Measurements from ENCODE around the gene IRF9. TPM values are rescaled to one million over a fixed set of nuclear protein-coding genes. Genes with fewer than 3 reads are reported as not detected.
A peak's percentile ranks its signal among the peaks of the same experiment; 100 is the strongest.

IRF9 gene
- total and polyA plus RNA-seq, 2 donors, result 117 to 167 TPM

DNA sequence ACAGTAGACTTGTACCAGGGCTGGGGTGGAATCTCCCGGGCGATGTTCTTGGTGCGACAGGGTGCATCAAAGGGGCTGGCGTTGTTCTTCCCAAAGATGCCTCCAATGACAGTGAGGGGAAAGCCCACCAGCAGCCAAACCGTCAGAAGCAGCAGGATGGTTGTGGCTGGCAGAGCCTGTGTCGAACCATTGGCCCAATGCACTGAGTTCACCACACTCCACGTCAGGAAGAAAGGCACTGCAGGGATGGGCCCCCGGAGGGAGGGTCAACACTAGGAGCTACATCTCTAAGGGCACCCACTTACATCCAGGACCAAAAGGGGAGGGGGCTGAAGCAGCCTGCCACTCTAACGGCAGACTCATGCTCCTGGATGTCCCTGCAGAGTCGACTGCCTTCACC, 29.4 kb downstream of the IRF9 start:
- Histone ChIP-seq H3K27me3 (ENCODE audit: control insufficient read depth in 2 of 2, insufficient read depth in 1 of 2, low read length in 1 of 2) (no peaks in the 10 kb centered on the region), H3K9me3 (ENCODE audit: control insufficient read depth in 2 of 2, insufficient read depth in 1 of 2, low read length in 1 of 2) (no peaks in the 10 kb centered on the region), H3K4me3 (ENCODE audit: low read length in 2 of 2) (no peak overlapping the region), H3K27ac (ENCODE audit: low read depth in 1 of 2, low read length in 1 of 2) (no peak overlapping the region), H3K36me3 (ENCODE audit: control insufficient read depth in 2 of 2, insufficient read depth in 2 of 2, low read length in 1 of 2) (peaks cover 20 to 48% of the 10 kb centered on the region in 2 donors), H3K4me1 (ENCODE audit: control insufficient read depth in 2 of 2, insufficient read depth in 2 of 2, low read length in 2 of 2) (peaks cover 20 to 32% of the 10 kb centered on the region in 2 donors)
- WGBS, result 97% methylated on average over 10 of the region's 10 CpGs
- no peak for DNase-seq (ENCODE audit: low read depth in 6 of 9, low spot score in 9 of 9)

DNA sequence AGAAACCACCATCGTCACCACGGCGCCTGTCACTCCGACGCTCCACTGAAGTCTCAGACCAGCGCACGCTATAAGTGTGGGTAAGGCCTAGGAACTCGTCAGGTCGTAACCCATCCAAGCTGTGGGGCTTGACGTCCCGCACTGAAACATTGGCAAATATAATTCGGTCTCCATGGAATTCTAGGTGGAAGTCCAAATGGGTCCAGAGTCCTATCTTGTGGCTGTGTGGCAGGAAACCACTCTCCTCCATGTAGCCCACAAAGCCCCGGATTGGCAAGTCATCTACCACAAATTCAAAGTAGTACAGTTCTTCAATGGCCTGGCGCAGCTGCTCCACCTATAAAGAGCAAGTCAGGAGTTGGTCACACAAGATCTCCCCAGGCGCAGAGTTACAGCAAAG, 31.9 kb downstream of the IRF9 start:
- no peaks in the 10 kb centered on the region for H3K27me3 ChIP-seq (ENCODE audit: control insufficient read depth in 2 of 2, insufficient read depth in 1 of 2, low read length in 1 of 2)
- H3K27ac ChIP-seq (ENCODE audit: low read depth in 1 of 2, low read length in 1 of 2), result no peak overlapping the region
- H3K9me3 ChIP-seq (ENCODE audit: control insufficient read depth in 2 of 2, insufficient read depth in 1 of 2, low read length in 1 of 2), result no peaks in the 10 kb centered on the region
- peaks cover 21 to 40% of the 10 kb centered on the region in 2 donors for H3K4me1 ChIP-seq (ENCODE audit: control insufficient read depth in 2 of 2, insufficient read depth in 2 of 2, low read length in 2 of 2)
- WGBS, result 93% methylated on average over 15 of the region's 15 CpGs
- no peak overlapping the region for H3K4me3 ChIP-seq (ENCODE audit: low read length in 2 of 2)
- no peak for DNase-seq (ENCODE audit: low read depth in 6 of 9, low spot score in 9 of 9)
- peaks cover 14 to 33% of the 10 kb centered on the region in 2 donors for H3K36me3 ChIP-seq (ENCODE audit: control insufficient read depth in 2 of 2, insufficient read depth in 2 of 2, low read length in 1 of 2)

DNA sequence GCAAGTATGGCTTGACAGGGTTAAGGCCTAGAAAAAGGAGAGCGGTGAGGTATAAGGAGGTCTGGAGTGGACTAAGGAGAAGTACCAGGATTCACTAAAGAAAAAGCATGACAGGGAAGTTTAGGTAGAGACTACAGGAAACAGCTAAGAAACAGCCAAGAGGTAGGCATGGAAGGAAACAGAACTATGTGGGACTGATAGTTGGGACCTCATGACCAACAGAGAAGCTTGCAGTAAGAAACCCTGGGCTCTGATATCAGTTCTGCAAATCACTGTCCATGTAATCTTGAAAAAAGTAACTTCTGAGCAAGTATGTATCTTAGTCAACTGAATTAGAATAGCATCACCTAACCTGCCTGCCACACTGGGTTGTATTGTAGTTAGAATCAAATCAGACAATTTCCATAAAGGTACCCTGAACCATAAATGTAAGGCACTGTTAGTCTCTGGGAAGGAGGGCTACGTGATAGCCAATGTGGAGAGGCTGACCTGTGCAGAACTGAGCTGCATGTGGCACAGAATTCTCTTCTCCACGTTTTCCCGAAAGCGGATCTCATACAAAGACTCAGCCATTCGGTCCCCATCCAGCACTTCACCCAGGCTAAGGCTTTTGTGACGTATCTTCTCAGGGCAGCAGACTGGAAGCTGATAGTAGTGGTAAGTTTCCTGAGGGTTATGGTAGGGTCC, 33.3 kb downstream of the IRF9 start:
- WGBS, result 95% methylated on average over 7 of the region's 7 CpGs
- H3K27me3 ChIP-seq (ENCODE audit: control insufficient read depth in 2 of 2, insufficient read depth in 1 of 2, low read length in 1 of 2), result no peaks in the 10 kb centered on the region
- H3K4me1 ChIP-seq (ENCODE audit: control insufficient read depth in 2 of 2, insufficient read depth in 2 of 2, low read length in 2 of 2), result peaks cover 17 to 27% of the 10 kb centered on the region in 2 donors
- no peak for DNase-seq (ENCODE audit: low read depth in 6 of 9, low spot score in 9 of 9)
- H3K27ac ChIP-seq (ENCODE audit: low read depth in 1 of 2, low read length in 1 of 2), result peak overlapping the region in 1 of 2 donors; percentile 94
- H3K9me3 ChIP-seq (ENCODE audit: control insufficient read depth in 2 of 2, insufficient read depth in 1 of 2, low read length in 1 of 2), result no peaks in the 10 kb centered on the region
- H3K4me3 ChIP-seq (ENCODE audit: low read length in 2 of 2), result peak overlapping the region; percentile 94 to 98
- peaks cover 14 to 36% of the 10 kb centered on the region in 2 donors for H3K36me3 ChIP-seq (ENCODE audit: control insufficient read depth in 2 of 2, insufficient read depth in 2 of 2, low read length in 1 of 2)

DNA sequence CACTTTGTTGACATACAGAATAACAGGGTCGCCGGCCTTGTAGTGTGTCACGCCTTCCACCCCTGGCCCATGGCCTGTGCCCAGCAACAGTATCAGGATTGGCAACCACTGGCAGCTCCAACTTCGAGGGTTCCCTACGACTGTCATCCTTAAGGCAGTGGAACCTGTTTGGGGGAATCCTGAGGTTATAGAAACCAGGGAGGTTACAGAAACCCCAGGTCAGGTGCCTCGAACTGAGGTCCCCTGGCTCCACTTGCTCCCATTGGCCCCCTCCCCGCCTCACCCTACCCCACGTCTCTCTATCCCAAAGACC, 33.8 kb downstream of the IRF9 start:
- Histone ChIP-seq H3K27ac (ENCODE audit: low read depth in 1 of 2, low read length in 1 of 2) (peak overlapping the region; percentile 94 to 98), H3K27me3 (ENCODE audit: control insufficient read depth in 2 of 2, insufficient read depth in 1 of 2, low read length in 1 of 2) (no peaks in the 10 kb centered on the region), H3K4me1 (ENCODE audit: control insufficient read depth in 2 of 2, insufficient read depth in 2 of 2, low read length in 2 of 2) (peaks cover 17 to 25% of the 10 kb centered on the region in 2 donors), H3K4me3 (ENCODE audit: low read length in 2 of 2) (peak overlapping the region; percentile 94 to 98), H3K36me3 (ENCODE audit: control insufficient read depth in 2 of 2, insufficient read depth in 2 of 2, low read length in 1 of 2) (peaks cover 14 to 34% of the 10 kb centered on the region in 2 donors), H3K9me3 (ENCODE audit: control insufficient read depth in 2 of 2, insufficient read depth in 1 of 2, low read length in 1 of 2) (no peaks in the 10 kb centered on the region)
- WGBS, result 68% methylated on average over 8 of the region's 8 CpGs
- no peak for DNase-seq (ENCODE audit: low read depth in 6 of 9, low spot score in 9 of 9)

DNA sequence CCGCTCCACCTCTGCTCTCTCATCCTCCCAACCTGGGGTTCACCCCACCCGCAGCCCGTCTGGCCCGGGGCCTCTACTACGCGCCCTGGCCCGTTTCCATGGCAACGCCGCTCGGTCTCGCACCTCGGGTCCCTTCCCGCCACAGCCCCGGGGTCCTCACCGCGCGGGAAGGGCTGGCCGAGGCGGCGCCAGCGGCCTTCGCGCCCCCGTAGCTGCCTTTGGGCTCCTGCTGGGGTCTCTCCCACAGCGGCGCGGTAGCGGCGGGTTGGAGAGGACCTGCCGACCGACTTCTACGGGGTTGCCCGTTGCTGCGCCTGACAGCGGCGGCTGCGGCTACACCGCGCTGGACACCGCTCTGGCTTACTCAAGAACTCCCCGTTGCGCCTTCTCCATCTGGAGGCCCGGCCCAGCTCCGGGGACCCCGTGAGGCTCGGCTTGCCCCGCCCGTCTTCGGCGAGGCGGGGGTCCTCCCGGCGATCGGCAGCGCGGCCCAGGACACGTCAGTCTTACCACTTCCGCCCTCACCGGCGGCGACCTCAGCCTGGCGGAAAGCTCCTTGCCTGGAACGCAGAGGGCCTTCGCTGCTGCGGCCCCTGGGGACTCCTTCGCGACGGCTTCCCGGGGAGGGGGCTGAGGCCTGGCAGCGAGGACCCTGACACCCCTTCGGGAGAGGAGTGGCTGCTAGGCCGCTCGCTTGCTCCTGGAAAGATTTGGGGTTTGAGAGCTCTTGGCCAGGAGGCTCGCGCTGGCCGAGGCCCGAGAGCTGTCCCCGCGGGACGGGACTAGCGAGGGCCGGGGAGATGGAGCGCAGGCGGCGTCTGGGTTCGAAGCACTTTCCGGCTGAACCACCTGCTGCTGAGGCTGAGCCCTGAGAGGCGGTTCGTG, 34.4 kb downstream of the IRF9 start, which contains the start of gene TM9SF1:
Gene TM9SF1 (minus strand): TSS at position 256 of the 885 bp plus-strand sequence. CDS start 422 bp downstream, outside the sequence.
- Histone ChIP-seq H3K4me1 (ENCODE audit: control insufficient read depth in 2 of 2, insufficient read depth in 2 of 2, low read length in 2 of 2) (peaks cover 17 to 25% of the 10 kb centered on the region in 2 donors), H3K27me3 (ENCODE audit: control insufficient read depth in 2 of 2, insufficient read depth in 1 of 2, low read length in 1 of 2) (no peaks in the 10 kb centered on the region), H3K9me3 (ENCODE audit: control insufficient read depth in 2 of 2, insufficient read depth in 1 of 2, low read length in 1 of 2) (no peaks in the 10 kb centered on the region), H3K4me3 (ENCODE audit: low read length in 2 of 2) (peak within 1 kb of the TSS; percentile 94 to 98), H3K27ac (ENCODE audit: low read depth in 1 of 2, low read length in 1 of 2) (peak within 1 kb of the TSS; percentile 94 to 98), H3K36me3 (ENCODE audit: control insufficient read depth in 2 of 2, insufficient read depth in 2 of 2, low read length in 1 of 2) (peaks cover 14 to 30% of the 10 kb centered on the region in 2 donors)
- WGBS, result under 1% methylated on average over 89 of the region's 89 CpGs
- DNase-seq (ENCODE audit: low read depth in 6 of 9, low spot score in 9 of 9), result peak; percentile 67 to 95 (median 83)

DNA sequence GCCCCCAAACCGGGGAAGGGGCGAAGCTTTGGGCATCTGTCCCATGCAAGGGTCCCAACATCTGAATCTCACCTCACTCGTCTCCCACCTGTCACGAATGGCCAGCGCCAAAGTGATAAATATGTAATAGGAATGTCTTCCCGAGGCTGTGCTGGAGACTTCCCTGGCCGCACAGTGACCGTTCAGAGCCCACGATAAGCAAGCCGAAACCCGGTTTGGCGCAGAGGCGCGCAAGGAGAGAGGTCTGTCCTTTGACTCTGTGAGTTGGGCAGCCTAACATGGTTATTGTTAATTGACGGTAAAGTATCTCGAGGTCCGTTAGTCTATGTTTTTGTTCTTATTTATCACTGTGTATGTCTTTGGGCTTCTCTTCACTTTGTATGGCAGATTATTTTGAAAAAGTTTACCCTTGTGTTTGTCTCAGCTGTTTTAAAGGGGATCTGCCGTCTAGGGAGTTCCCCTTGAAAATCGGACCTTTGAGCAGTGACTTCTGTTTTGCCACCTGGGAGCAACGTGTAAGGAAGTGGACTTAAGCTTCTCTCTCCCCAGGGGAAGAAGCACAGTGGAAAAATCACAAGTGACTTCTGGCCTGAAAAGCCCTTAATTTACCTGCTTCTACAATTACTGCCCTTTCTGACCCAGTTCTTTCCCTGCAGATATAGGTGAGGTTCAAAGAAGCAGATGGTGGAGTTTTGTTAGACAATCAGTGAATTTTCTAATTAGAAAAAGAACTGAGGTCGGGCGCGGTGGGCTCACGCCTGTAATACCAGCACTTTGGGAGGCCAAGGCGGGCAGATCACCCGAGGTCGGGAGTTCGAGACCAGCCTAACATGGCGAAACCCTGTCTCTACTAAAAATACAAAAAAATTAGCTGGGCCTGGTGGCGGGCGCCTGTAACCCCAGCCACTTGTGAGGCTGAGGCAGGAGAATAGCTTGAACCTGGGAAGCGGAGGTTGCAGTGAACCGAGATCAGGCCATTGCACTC, 35.3 kb downstream of the IRF9 start:
- 38% methylated on average over 33 of the region's 33 CpGs for WGBS
- H3K9me3 ChIP-seq (ENCODE audit: control insufficient read depth in 2 of 2, insufficient read depth in 1 of 2, low read length in 1 of 2), result no peaks in the 10 kb centered on the region
- H3K4me3 ChIP-seq (ENCODE audit: low read length in 2 of 2), result peak overlapping the region; percentile 94 to 98
- H3K4me1 ChIP-seq (ENCODE audit: control insufficient read depth in 2 of 2, insufficient read depth in 2 of 2, low read length in 2 of 2), result peaks cover 17 to 25% of the 10 kb centered on the region in 2 donors
- peak in 3 of 9 donors; percentile 14 to 46 (median 28) for DNase-seq (ENCODE audit: low read depth in 6 of 9, low spot score in 9 of 9)
- H3K36me3 ChIP-seq (ENCODE audit: control insufficient read depth in 2 of 2, insufficient read depth in 2 of 2, low read length in 1 of 2), result peaks cover 14 to 27% of the 10 kb centered on the region in 2 donors
- peak overlapping the region; percentile 94 to 98 for H3K27ac ChIP-seq (ENCODE audit: low read depth in 1 of 2, low read length in 1 of 2)
- H3K27me3 ChIP-seq (ENCODE audit: control insufficient read depth in 2 of 2, insufficient read depth in 1 of 2, low read length in 1 of 2), result no peaks in the 10 kb centered on the region

DNA sequence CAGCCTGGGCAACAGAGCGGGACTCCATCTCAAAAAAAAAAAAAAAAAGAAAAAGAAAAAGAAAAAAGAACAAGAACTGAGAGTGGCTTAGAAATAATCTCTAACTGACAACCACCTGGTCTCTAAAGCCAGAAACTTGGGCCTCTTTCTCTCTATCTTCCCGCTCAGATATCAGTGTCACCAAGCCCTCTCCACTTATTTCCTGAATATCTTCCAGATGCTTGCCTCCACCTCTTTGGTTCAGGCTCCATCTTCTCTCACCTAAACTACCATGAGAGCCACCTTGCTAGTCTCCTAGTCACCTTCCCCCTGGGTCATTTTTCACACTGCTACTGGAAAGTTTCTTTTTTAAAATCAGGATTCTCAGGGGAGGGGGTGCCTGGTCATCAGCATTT, 36.0 kb downstream of the IRF9 start:
- Histone ChIP-seq H3K9me3 (ENCODE audit: control insufficient read depth in 2 of 2, insufficient read depth in 1 of 2, low read length in 1 of 2) (peaks cover 2 to 4% of the 10 kb centered on the region in 2 donors), H3K36me3 (ENCODE audit: control insufficient read depth in 2 of 2, insufficient read depth in 2 of 2, low read length in 1 of 2) (peaks cover 17 to 26% of the 10 kb centered on the region in 2 donors), H3K27me3 (ENCODE audit: control insufficient read depth in 2 of 2, insufficient read depth in 1 of 2, low read length in 1 of 2) (no peaks in the 10 kb centered on the region), H3K4me3 (ENCODE audit: low read length in 2 of 2) (no peak overlapping the region), H3K27ac (ENCODE audit: low read depth in 1 of 2, low read length in 1 of 2) (no peak overlapping the region), H3K4me1 (ENCODE audit: control insufficient read depth in 2 of 2, insufficient read depth in 2 of 2, low read length in 2 of 2) (peaks cover 17 to 25% of the 10 kb centered on the region in 2 donors)
- 89% methylated on average over 2 of the region's 2 CpGs for WGBS
- DNase-seq (ENCODE audit: low read depth in 6 of 9, low spot score in 9 of 9), result no peak

DNA sequence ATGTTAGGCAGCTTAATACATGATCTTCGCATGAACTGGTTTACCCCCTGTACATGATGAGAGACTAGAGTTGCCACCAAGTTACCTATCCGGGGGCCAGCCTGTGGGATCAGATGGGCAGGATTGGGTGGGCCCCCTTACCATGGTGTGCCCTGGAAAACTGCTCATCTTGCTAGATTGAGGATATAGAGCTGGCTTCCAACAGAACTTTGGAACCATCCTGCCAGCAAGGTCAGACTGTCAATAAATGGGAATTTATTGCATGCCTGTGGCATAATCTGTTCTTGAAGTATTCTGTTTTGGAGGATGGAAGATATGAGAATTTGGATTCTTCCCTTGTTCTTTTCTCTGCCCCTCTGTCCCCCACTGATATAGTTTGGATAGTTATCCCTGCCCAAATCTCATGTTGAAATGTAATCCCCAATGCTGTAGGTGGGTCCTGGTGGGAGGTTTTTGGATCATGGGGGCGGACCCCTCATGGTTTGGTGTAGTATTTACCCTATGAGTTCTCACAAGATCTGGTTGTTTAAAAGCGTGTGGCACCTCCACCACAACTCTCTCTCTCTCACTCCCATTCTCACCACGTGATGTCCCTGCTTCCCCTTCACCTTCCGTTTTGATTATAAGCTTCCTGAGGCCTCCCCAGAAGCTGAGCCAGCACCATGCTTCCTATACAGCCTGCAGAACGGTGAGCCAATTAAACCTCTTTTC, 37.9 kb downstream of the IRF9 start:
- Histone ChIP-seq H3K27ac (ENCODE audit: low read depth in 1 of 2, low read length in 1 of 2) (no peak overlapping the region), H3K4me1 (ENCODE audit: control insufficient read depth in 2 of 2, insufficient read depth in 2 of 2, low read length in 2 of 2) (peaks cover 16 to 25% of the 10 kb centered on the region in 2 donors), H3K4me3 (ENCODE audit: low read length in 2 of 2) (no peak overlapping the region), H3K27me3 (ENCODE audit: control insufficient read depth in 2 of 2, insufficient read depth in 1 of 2, low read length in 1 of 2) (no peaks in the 10 kb centered on the region), H3K36me3 (ENCODE audit: control insufficient read depth in 2 of 2, insufficient read depth in 2 of 2, low read length in 1 of 2) (peaks cover 11 to 18% of the 10 kb centered on the region in 2 donors), H3K9me3 (ENCODE audit: control insufficient read depth in 2 of 2, insufficient read depth in 1 of 2, low read length in 1 of 2) (peaks cover 2 to 6% of the 10 kb centered on the region in 2 donors)
- 96% methylated on average over 7 of the region's 7 CpGs for WGBS
- DNase-seq (ENCODE audit: low read depth in 6 of 9, low spot score in 9 of 9), result no peak
